ENCODE results near the gene SPRED1.

SPRED1 gene

GRCh38 chr15:38325648-38325990 lies 73.0 kb downstream of the SPRED1 start:
- no peaks in the 10 kb centered on the region for H3K36me3 ChIP-seq (ENCODE audit: control insufficient read depth, low read length)
- no peak overlapping the region for H3K27ac ChIP-seq (ENCODE audit: low read depth, low read length)
- TF ChIP-seq CTCF (IDR thresholded peaks at IDR 0.05; ENCODE audit: low read depth, low read length, poor library complexity, severe bottlenecking) (no peak), EZH2phosphoT487 (IDR thresholded peaks at IDR 0.05; ENCODE audit: borderline replicate concordance, low read length) (no peak)
- no peaks in the 10 kb centered on the region for H3K79me2 ChIP-seq (ENCODE audit: control insufficient read depth, low read length)
- no peaks in the 10 kb centered on the region for H3F3A ChIP-seq (ENCODE audit: control insufficient read depth, insufficient read depth)
- no peak overlapping the region for H3K4me2 ChIP-seq (ENCODE audit: low read length)
- H4K20me1 ChIP-seq (ENCODE audit: control insufficient read depth, insufficient read depth, low read depth, low read length) = no peaks in the 10 kb centered on the region
- no peaks in the 10 kb centered on the region for H3K9me2 ChIP-seq (replicated peaks; ENCODE audit: control insufficient read depth, low read length)
- no peaks in the 10 kb centered on the region for H3K4me1 ChIP-seq (ENCODE audit: control insufficient read depth, low read length)
- no peaks in the 10 kb centered on the region for H3K9me3 ChIP-seq (ENCODE audit: control insufficient read depth, insufficient read depth, low read length)
- H3K4me3 ChIP-seq (ENCODE audit: low read length) = no peak overlapping the region
- H3K27me3 ChIP-seq (ENCODE audit: control insufficient read depth, low read length) = no peaks in the 10 kb centered on the region

DNA sequence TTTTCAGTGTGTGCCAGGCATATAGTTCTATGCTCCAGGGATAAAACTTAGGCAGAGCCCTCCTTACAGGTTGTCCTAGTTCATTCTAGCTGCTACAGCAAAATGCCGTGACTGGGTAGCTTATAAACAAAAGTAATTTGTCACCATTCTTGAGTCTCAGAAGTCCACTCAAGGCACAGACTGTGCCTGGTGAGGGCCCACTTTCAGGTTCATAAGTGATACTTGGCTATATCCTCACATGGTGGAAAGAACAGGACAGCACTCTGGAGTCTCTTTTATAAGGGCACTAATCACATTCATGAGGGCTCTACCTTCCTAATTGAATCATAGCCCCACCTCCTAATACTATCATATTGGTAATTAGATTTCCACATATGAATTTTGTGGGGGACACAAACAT lies 80.1 kb downstream of the SPRED1 start:
- H3K4me1 ChIP-seq (ENCODE audit: control insufficient read depth, low read length) = no peaks in the 10 kb centered on the region
- H3K36me3 ChIP-seq (ENCODE audit: control insufficient read depth, low read length) = no peaks in the 10 kb centered on the region
- H3K4me3 ChIP-seq (ENCODE audit: low read length) = no peak overlapping the region
- H3F3A ChIP-seq (ENCODE audit: control insufficient read depth, insufficient read depth) = no peaks in the 10 kb centered on the region
- H3K27me3 ChIP-seq (ENCODE audit: control insufficient read depth, low read length) = no peaks in the 10 kb centered on the region
- no peak overlapping the region for H3K27ac ChIP-seq (ENCODE audit: low read depth, low read length)
- H4K20me1 ChIP-seq (ENCODE audit: control insufficient read depth, insufficient read depth, low read depth, low read length) = no peaks in the 10 kb centered on the region
- H3K9me3 ChIP-seq (ENCODE audit: control insufficient read depth, insufficient read depth, low read length) = no peaks in the 10 kb centered on the region
- no peak overlapping the region for H3K4me2 ChIP-seq (ENCODE audit: low read length)
- no peak for TF ChIP-seq CTCF (IDR thresholded peaks at IDR 0.05; ENCODE audit: low read depth, low read length, poor library complexity, severe bottlenecking)
- TF ChIP-seq EZH2phosphoT487 (IDR thresholded peaks at IDR 0.05; ENCODE audit: borderline replicate concordance, low read length) = no peak
- H3K9me2 ChIP-seq (replicated peaks; ENCODE audit: control insufficient read depth, low read length) = no peaks in the 10 kb centered on the region
- H3K79me2 ChIP-seq (ENCODE audit: control insufficient read depth, low read length) = no peaks in the 10 kb centered on the region

GRCh38 chr15:38335116-38335515 lies 82.5 kb downstream of the SPRED1 start:
- no peak for TF ChIP-seq CTCF (IDR thresholded peaks at IDR 0.05; ENCODE audit: low read depth, low read length, poor library complexity, severe bottlenecking)
- TF ChIP-seq EZH2phosphoT487 (IDR thresholded peaks at IDR 0.05; ENCODE audit: borderline replicate concordance, low read length) = no peak
- no peaks in the 10 kb centered on the region for H3K79me2 ChIP-seq (ENCODE audit: control insufficient read depth, low read length)
- H3K4me1 ChIP-seq (ENCODE audit: control insufficient read depth, low read length) = no peaks in the 10 kb centered on the region
- H3K9me3 ChIP-seq (ENCODE audit: control insufficient read depth, insufficient read depth, low read length) = no peaks in the 10 kb centered on the region
- H3K27ac ChIP-seq (ENCODE audit: low read depth, low read length) = no peak overlapping the region
- H4K20me1 ChIP-seq (ENCODE audit: control insufficient read depth, insufficient read depth, low read depth, low read length) = no peaks in the 10 kb centered on the region
- no peak overlapping the region for H3K4me3 ChIP-seq (ENCODE audit: low read length)
- H3K27me3 ChIP-seq (ENCODE audit: control insufficient read depth, low read length) = no peaks in the 10 kb centered on the region
- no peaks in the 10 kb centered on the region for H3F3A ChIP-seq (ENCODE audit: control insufficient read depth, insufficient read depth)
- H3K36me3 ChIP-seq (ENCODE audit: control insufficient read depth, low read length) = no peaks in the 10 kb centered on the region
- H3K9me2 ChIP-seq (replicated peaks; ENCODE audit: control insufficient read depth, low read length) = no peaks in the 10 kb centered on the region
- no peak overlapping the region for H3K4me2 ChIP-seq (ENCODE audit: low read length)

GRCh38 chr15:38344351-38344750 lies 91.7 kb downstream of the SPRED1 start:
- no peak for TF ChIP-seq EZH2phosphoT487 (IDR thresholded peaks at IDR 0.05; ENCODE audit: borderline replicate concordance, low read length)
- TF ChIP-seq CTCF (IDR thresholded peaks at IDR 0.05; ENCODE audit: low read depth, low read length, poor library complexity, severe bottlenecking) = no peak
- Histone ChIP-seq H4K20me1 (ENCODE audit: control insufficient read depth, insufficient read depth, low read depth, low read length) (no peaks in the 10 kb centered on the region), H3K27me3 (ENCODE audit: control insufficient read depth, low read length) (no peaks in the 10 kb centered on the region), H3K4me2 (ENCODE audit: low read length) (no peak overlapping the region), H3K4me3 (ENCODE audit: low read length) (no peak overlapping the region), H3K4me1 (ENCODE audit: control insufficient read depth, low read length) (no peaks in the 10 kb centered on the region), H3K79me2 (ENCODE audit: control insufficient read depth, low read length) (no peaks in the 10 kb centered on the region), H3F3A (ENCODE audit: control insufficient read depth, insufficient read depth) (no peaks in the 10 kb centered on the region), H3K9me3 (ENCODE audit: control insufficient read depth, insufficient read depth, low read length) (no peaks in the 10 kb centered on the region), H3K36me3 (ENCODE audit: control insufficient read depth, low read length) (no peaks in the 10 kb centered on the region), H3K9me2 (replicated peaks; ENCODE audit: control insufficient read depth, low read length) (no peaks in the 10 kb centered on the region), H3K27ac (ENCODE audit: low read depth, low read length) (no peak overlapping the region)
